ENCODE measurements around the gene TSHR.

Gene TSHR

DNA sequence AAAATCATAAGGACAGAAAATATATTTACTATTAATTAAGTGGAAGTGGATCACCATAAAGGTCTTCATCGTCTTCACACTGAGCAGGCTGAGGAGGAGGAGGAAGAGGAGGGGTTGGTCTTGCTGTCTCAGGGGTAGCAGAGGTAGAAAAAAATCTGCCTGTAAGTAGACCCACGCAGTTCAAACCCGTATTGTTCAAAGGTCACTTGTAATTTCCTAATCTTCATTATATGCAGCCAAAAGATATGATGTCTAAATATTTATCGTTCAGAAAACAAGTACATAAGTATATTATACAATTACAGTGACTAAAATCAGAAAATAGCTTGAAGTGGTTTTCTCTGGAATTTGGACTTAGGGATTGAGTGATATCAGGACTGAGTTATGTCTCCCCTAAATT, 193.2 kb downstream of the TSHR start:
- DNase-seq, result no peak
- Histone ChIP-seq H3K36me3 (no peaks in the 10 kb centered on the region), H3K4me3 (no peak overlapping the region), H3K9me3 (no peaks in the 10 kb centered on the region), H3K27ac (no peak overlapping the region), H3K27me3 (no peaks in the 10 kb centered on the region), H3K4me1 (no peaks in the 10 kb centered on the region)
- intact Hi-C loops (cut with DNase I; ENCODE audit: low total_unique reads), result no loop called here
- TF ChIP-seq, protein P1, sequence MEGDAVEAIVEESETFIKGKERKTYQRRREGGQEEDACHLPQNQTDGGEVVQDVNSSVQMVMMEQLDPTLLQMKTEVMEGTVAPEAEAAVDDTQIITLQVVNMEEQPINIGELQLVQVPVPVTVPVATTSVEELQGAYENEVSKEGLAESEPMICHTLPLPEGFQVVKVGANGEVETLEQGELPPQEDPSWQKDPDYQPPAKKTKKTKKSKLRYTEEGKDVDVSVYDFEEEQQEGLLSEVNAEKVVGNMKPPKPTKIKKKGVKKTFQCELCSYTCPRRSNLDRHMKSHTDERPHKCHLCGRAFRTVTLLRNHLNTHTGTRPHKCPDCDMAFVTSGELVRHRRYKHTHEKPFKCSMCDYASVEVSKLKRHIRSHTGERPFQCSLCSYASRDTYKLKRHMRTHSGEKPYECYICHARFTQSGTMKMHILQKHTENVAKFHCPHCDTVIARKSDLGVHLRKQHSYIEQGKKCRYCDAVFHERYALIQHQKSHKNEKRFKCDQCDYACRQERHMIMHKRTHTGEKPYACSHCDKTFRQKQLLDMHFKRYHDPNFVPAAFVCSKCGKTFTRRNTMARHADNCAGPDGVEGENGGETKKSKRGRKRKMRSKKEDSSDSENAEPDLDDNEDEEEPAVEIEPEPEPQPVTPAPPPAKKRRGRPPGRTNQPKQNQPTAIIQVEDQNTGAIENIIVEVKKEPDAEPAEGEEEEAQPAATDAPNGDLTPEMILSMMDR (IDR thresholded peaks at IDR 0.05), result no peak

DNA sequence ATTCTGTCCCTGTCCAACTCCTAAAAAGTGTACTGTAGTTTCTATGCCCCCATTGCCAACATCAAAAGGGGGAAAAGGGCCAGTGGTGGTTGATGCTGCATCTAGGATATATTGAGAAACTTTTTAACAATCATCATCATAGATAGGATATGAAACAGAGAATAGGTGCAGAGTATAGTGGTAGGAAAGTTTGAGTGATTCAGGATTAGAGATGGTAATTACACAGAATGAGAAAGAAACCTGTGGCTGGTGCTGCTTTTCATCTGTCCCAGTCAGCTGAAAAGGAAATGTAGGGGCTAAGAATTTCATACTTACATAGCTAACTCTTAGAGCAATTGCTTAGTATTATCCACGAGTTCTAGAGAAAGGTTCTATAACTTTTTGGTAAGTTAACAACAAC, 197.8 kb downstream of the TSHR start:
- TF ChIP-seq, protein P1 (IDR thresholded peaks at IDR 0.05), result no peak
- no peaks in the 10 kb centered on the region for H3K4me1 ChIP-seq

DNA sequence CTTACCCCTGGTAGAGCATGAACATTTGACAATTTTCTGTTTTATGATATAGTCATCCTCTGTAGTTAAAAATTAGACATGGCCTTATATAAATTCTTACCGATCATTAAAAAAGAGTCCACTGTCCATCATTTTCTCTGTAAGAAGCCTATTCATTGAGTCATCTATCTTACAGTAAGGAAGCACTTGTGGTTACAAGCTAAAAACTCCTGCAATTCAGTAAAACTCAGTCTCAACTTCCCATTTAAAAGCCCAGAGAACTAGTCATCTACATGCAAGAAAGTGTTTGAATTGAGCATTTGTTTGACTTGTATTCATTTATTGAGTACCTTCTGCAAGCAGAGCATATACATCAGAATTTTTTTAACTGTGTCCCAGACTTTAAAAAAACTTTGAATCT, 202.0 kb downstream of the TSHR start:
- H3K4me1 ChIP-seq, result no peaks in the 10 kb centered on the region
- H3K36me3 ChIP-seq, result no peaks in the 10 kb centered on the region
- DNase-seq, result no peak
- TF ChIP-seq, protein P1 (IDR thresholded peaks at IDR 0.05), result no peak
- no peaks in the 10 kb centered on the region for H3K27me3 ChIP-seq
- intact Hi-C loops (cut with DNase I; ENCODE audit: low total_unique reads), result no loop called here
- H3K4me3 ChIP-seq, result no peak overlapping the region
- no peaks in the 10 kb centered on the region for H3K9me3 ChIP-seq
- no peak overlapping the region for H3K27ac ChIP-seq

More for the DNA sequence above, 197.8 kb downstream of the TSHR start:
- H3K27ac ChIP-seq, result no peak overlapping the region
- H3K27me3 ChIP-seq, result no peaks in the 10 kb centered on the region
- H3K9me3 ChIP-seq, result no peaks in the 10 kb centered on the region
- no peak for DNase-seq
- no peaks in the 10 kb centered on the region for H3K36me3 ChIP-seq
- no peak overlapping the region for H3K4me3 ChIP-seq
- intact Hi-C loops (cut with DNase I; ENCODE audit: low total_unique reads), result no loop called here

DNA sequence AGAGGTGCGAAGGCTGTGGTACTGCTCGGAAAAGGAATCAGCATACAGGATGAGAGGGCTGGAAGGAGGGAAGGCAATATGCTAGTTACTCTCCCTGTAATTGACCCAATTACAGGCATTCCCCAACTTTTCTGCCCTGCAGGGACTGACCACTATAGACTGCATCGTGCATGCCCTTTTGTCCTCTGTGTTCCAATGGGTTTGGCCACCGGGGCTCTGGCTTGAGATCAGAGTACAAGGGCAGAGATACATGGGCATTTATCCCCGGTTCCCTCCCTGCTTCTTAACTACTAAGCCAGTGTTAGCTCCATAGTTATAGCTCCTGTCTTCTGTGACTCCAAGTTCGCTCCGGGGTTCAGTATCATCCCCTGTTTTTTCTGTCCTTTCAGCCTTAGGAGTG, 205.7 kb downstream of the TSHR start:
- Histone ChIP-seq H3K4me3 (no peak overlapping the region), H3K27ac (no peak overlapping the region), H3K9me3 (no peaks in the 10 kb centered on the region), H3K27me3 (no peaks in the 10 kb centered on the region), H3K36me3 (no peaks in the 10 kb centered on the region), H3K4me1 (no peaks in the 10 kb centered on the region)
- DNase-seq, result no peak
- TF ChIP-seq, protein P1 (IDR thresholded peaks at IDR 0.05), result no peak
- intact Hi-C loops (cut with DNase I; ENCODE audit: low total_unique reads), result no loop called here

DNA sequence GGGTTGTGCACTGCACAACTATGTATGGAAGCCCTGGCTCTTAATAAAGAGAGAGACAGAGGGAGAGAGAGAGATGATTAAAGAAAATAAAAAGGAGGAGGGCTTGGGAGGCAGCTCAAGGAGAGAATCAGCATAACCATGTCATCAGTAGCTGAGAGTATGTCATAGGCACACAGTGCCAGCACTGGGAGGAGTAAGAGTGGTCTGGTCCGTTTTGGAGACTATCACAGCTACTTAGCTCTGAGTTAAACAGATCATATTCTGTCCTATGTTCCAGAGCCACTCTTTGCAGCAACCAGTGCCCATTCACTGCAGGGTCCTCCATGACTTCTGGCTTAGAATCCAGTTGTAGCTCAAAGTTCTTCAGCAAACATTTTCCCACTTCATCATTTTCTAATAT, 206.3 kb downstream of the TSHR start:
- Histone ChIP-seq H3K27me3 (no peaks in the 10 kb centered on the region), H3K27ac (no peak overlapping the region), H3K4me3 (no peak overlapping the region), H3K9me3 (no peaks in the 10 kb centered on the region), H3K36me3 (no peaks in the 10 kb centered on the region), H3K4me1 (no peaks in the 10 kb centered on the region)
- DNase-seq, result no peak
- TF ChIP-seq, protein P1 (IDR thresholded peaks at IDR 0.05), result no peak
- intact Hi-C loops (cut with DNase I; ENCODE audit: low total_unique reads), result no loop called here

DNA sequence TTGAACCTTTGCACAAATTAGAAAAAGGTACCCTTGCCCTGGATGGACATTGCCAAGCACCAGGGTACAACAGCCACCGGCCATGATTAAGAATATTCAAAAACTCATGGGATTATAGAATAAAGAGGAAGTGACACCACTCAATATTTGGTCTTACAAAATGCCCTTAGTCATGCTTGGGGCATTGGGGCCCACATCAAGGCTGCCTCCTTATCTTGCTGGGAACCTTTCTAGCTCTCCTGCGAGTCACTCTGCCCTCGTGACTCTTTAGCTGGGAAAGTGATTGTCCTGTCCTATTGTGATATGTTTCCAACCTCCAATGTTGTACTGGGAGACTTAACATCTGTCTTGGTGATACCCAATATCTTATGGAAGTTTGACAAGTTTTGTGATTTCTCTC, 207.5 kb downstream of the TSHR start:
- no peaks in the 10 kb centered on the region for H3K36me3 ChIP-seq

More for the DNA sequence above, 207.5 kb downstream of the TSHR start:
- intact Hi-C loops (cut with DNase I; ENCODE audit: low total_unique reads), result no loop called here
- no peak overlapping the region for H3K4me3 ChIP-seq
- H3K4me1 ChIP-seq, result no peaks in the 10 kb centered on the region
- TF ChIP-seq, protein P1 (IDR thresholded peaks at IDR 0.05), result no peak
- no peak for DNase-seq
- H3K27ac ChIP-seq, result no peak overlapping the region
- H3K9me3 ChIP-seq, result no peaks in the 10 kb centered on the region
- H3K27me3 ChIP-seq, result no peaks in the 10 kb centered on the region

Measured in tibial artery (tissue), 4 donors.